GM21381 (cell line): ENCODE data around the gene GNPAT.

ENCODE experiments used
- ATAC-seq: cut with Tn5 transposase; IDR thresholded peaks from one replicate; pipeline ENCODE4 v1.9.1; 2021; ENCODE audit warnings: mild to moderate bottlenecking, moderate library complexity; ENCODE audit not compliant: unreplicated experiment

Gene GNPAT

GRCh38 chr1:231240883-231241735 is at the start of gene GNPAT:
TSS of gene GNPAT (plus strand) at chr1:231241212. CDS start at chr1:231241379, 167 bp downstream.
- peak; percentile 90 for ATAC-seq

- no peak for ATAC-seq
Measured at GRCh38 chr1:231192620-231193163, 48.3 kb upstream of the GNPAT start.

- ATAC-seq = no peak
Measured at GRCh38 chr1:231193710-231194340, 47.2 kb upstream of the GNPAT start.

DNA sequence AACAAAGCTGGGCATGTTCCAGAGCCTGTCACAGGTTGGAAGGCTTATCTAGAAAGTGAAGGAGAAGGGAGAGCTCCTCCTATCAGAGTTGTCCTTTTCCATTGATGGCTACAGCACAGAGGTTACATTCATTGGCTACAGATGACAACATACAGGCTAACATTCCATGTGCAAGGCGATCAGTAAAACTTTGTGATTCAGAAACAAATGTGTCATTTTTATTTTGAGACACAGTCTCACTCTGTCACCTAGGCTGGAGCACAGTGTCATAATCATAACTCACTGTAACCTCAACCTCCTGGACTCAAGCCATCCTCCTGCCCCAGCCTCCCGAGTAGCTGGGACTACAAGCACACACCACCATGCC is 46.6 kb upstream of the GNPAT start:
- no peak for ATAC-seq

DNA sequence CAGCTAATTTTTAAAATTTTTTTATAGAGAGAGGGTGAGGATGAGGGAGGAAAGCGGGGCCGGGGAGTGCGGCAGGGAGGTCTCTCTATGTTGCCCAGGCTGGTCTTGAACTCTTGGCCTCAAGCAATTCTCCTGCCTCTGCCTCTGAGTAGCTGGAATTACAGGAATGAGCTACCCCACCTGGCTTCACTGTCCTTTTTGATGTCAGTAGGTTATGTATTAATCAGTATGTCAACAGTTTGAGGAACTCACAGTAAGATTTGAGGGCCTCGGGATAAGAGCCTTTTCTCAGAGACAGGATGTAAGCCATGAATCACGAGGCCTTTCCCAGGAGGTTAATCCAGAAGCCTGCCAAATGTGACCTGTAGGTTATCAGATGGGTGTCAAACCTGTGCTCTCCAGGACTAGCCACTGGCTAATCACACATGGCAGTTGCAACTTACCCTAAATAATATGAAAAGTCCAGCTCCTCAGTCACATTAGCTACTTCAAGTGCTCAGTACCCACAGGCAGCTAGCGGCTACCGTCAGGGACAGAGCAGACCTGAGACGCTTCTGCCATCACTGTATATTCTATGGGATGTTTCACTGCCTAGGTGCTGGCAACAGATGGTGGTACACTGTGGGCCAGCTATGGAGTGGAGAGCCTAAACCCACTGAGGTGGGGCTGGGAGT is 46.0 kb upstream of the GNPAT start:
- no peak for ATAC-seq

GRCh38 chr1:231196307-231196706 is 44.7 kb upstream of the GNPAT start:
- no peak for ATAC-seq

DNA sequence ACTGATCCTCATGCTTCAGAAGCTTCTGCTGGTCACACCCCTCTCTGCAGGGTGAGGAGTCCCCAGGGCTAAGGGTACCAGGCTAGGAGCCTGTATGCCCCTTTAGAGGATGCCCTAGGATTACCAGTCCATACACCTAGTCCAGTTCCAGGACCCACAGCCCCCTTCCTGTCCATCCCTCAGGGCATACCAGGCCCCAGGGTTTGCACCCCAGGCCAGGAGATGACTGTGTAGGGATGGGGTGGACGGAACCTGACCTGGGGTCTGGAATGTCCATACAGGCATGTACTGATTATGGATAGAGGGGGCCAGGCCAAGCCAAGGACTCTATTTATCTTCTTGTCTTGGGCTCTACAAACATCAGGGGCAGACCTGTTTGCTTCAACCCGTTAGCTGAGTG is 44.3 kb upstream of the GNPAT start:
- no peak for ATAC-seq

- ATAC-seq = no peak
Measured at GRCh38 chr1:231199868-231200267, 41.1 kb upstream of the GNPAT start.

DNA sequence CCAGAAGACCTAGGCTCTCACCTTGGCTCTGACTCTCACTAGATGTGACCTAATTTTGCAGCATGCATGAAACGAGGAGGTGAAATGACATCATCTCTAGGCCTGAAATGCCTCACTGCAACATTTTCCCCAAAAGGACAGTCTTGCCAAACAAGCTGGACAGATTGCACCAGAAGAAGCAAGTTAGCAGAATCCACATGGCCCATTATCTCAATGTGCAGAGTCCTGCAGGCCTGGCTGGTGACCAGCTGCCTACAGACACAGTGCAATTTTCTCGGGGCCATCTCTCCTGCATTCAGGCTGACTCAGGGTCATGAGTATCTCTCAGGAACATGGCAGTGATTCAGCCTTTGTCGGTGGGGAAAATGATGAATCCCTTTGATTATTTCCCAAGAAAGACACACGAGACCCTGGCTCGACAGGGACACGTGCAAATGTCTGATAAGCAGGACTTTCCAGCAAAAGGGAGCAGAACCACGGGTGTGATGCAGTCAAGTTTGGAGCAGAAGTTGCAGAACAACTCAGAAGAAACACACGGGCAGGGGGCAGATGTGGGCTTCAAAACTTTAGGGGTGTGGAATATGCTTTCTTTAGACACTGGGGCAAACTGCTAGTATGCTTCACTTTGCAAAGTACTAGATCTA is 40.5 kb upstream of the GNPAT start:
- no peak for ATAC-seq

DNA sequence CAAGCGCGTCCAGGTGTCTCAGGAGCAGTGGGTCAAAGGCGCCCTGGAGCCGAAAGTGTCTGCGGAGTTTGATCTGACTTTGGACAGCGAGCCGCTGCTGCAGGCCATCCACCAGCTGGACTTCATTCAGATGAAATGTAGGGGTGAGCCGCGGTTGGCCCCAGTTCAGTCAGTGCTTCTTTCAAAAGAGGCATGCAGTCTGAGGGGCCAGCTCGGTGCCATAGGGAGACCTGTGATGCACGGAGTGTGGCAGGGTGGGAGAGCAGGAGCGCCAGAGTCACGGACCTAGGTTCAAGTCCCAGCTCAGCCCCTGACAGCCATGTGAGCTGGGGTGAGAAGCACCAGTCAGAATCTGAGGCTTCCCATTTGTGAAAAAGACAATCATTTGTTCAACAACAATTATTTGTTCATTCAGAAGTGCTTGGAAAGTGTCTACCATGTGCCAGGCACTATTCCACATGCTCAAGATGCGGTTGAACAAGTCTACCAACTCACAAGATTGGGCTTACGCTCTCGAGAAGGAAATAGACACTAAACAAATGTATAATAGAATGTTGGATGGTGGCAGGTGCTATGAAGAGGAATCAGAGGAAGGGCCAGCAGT is 39.5 kb upstream of the GNPAT start:
- no peak for ATAC-seq

DNA sequence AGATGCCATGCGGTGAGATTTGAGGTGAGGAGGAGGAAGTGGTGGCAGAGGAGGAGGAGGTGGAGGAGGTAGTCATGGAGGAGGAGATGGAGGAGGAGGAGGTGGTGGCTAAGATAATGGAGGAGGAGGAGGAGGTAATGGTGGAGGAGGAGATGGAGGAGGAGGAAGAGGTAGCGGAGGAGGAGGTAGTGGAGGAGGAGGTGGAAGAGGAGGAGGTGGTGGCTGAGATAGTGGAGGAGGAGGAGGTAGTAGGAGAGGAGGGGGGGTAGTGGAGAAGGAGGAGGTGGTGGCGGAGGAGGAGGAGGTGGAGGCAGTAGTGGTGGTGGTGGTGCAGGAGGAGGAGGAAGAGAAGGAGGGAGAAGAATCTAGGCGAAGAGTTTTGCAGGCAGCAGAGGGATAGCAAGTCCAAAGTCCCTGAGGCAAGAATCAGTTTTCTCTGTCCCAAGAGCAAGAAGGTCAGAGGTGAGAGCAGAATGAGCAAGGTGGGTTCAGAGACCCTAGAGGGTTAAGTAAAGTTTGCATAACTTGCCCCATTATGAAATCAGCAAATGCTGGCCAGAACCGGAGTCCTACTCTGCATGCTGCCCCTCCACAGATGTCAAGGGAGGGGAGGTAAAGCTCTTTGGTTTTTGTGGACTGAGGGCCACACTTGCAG is 38.9 kb upstream of the GNPAT start:
- no peak for ATAC-seq

GRCh38 chr1:231203259-231204057 is 37.6 kb upstream of the GNPAT start:
- no peak for ATAC-seq

GRCh38 chr1:231206856-231207255 is 34.2 kb upstream of the GNPAT start:
- ATAC-seq = no peak

GRCh38 chr1:231207437-231207836 is 33.6 kb upstream of the GNPAT start:
- no peak for ATAC-seq

GRCh38 chr1:231208980-231209379 is 32.0 kb upstream of the GNPAT start:
- ATAC-seq = no peak

GRCh38 chr1:231209531-231209930 is 31.5 kb upstream of the GNPAT start:
- no peak for ATAC-seq

GRCh38 chr1:231210126-231210525 is 30.9 kb upstream of the GNPAT start:
- ATAC-seq = no peak

- ATAC-seq = peak; percentile 89
Measured at GRCh38 chr1:231211005-231211857, 29.8 kb upstream of the GNPAT start.
